K562 (cell line): ENCODE data around the gene GRB2. TPM values are rescaled to one million over a fixed set of nuclear protein-coding genes. Genes with fewer than 3 reads are reported as not detected.

Experiments used
- ATAC-seq: fragments of 200-7000 bp; cut with Tn5 transposase; 3 replicates; pipeline ENCODE4 v1.9.1; 2020; ENCODE audit warnings: moderate library complexity
- BruUV-seq: library from RNA; stranded (reverse); fragments of 400-500 nt; replicated peaks from 2 replicates; lab custom pipeline; 2021; lab: Mats Ljungman, UMichigan
- CTCF ChIA-PET: fragments of 300-600 bp; formaldehyde crosslinking; extraction: SDS; loops from one replicate; lab custom pipeline; 2021; ENCODE audit warnings: low intra/inter-chr PET ratio; lab: Yijun Ruan, JAX
- POLR2A ChIA-PET: fragments of 300-600, 350-650 bp; sonication (Branson Sonifier 250); formaldehyde crosslinking; extraction: SDS; loops from one replicate; lab custom pipeline; 2021; ENCODE audit warnings: antibody characterized with exemption, inconsistent platforms; lab: Yijun Ruan, JAX
- DNase-seq, 4 experiments: peaks; one replicate each; pipeline versions ENCODE4 v3.0.0 to v3.0.0-alpha.2; 2011 to 2018; ENCODE audit warnings: low spot score in 3 of 4, mixed read lengths in 3 of 4; ENCODE audit errors: extremely low read depth in 1 of 4
- FAIRE-seq: peaks from 2 replicates; lab custom pipeline; 2011; peaks lifted over from hg19 to GRCh38; lab: Jason Lieb, UNC
- H2AFZ ChIP-seq: 2 replicates; pipeline ENCODE4 v1.6.0; 2011; ENCODE audit warnings: low read depth, low read length, control low read depth, inconsistent platforms
- H3K27ac ChIP-seq: fragments of 200-600 bp; 3 replicates; pipeline ENCODE4 v1.8.0; 2011; ENCODE audit warnings: low read depth, mild to moderate bottlenecking, control low read depth, inconsistent platforms, low read length, moderate library complexity, mixed read lengths; ENCODE audit errors: extremely low read depth
- H3K27me3 ChIP-seq, 2 experiments: fragments of 300-600 bp in 1 of 2; 2 replicates in 1 of 2; 3 replicates in 1 of 2; pipeline versions ENCODE4 v1.6.0 to v1.8.0; 2011; ENCODE audit warnings: inconsistent platforms in 2 of 2, low read length in 2 of 2, mild to moderate bottlenecking in 1 of 2, mixed read lengths in 1 of 2, moderate library complexity in 1 of 2; ENCODE audit not compliant: control insufficient read depth in 2 of 2, insufficient read depth in 2 of 2
- H3K36me3 ChIP-seq: fragments of 300-600 bp; 3 replicates; pipeline ENCODE4 v1.8.0; 2011; ENCODE audit warnings: mild to moderate bottlenecking, low read length, inconsistent platforms; ENCODE audit not compliant: control insufficient read depth, insufficient read depth
- H3K4me1 ChIP-seq, 2 experiments: fragments of 200-600 bp in 1 of 2; replicated peaks in 1 of 2; 2 replicates in 1 of 2; 3 replicates in 1 of 2; pipeline versions ENCODE4 v1.5.1 to v1.8.0; 2011; ENCODE audit warnings: inconsistent platforms in 2 of 2, low read length in 2 of 2, mild to moderate bottlenecking in 1 of 2, mixed read lengths in 1 of 2, moderate library complexity in 1 of 2; ENCODE audit not compliant: control insufficient read depth in 2 of 2, insufficient read depth in 2 of 2
- H3K4me2 ChIP-seq: 2 replicates; pipeline ENCODE4 v1.6.1; 2011; ENCODE audit warnings: low read length, control low read depth, inconsistent platforms, mixed read lengths; ENCODE audit not compliant: insufficient read depth
- H3K4me3 ChIP-seq: fragments of 200-600 bp; sonication (generic), shearing (Covaris generic); 2 replicates; pipeline ENCODE4 v1.5.1; 2016; ENCODE audit warnings: control low read depth, inconsistent platforms
- H3K79me2 ChIP-seq: fragments of 200-600 bp; 3 replicates; pipeline ENCODE4 v1.8.0; 2011; ENCODE audit warnings: low read length, inconsistent platforms; ENCODE audit not compliant: control insufficient read depth, insufficient read depth
- H3K9ac ChIP-seq, 2 experiments: 2 replicates each; pipeline versions ENCODE4 v1.6.0 to v1.6.1; 2011; ENCODE audit warnings: low read depth in 2 of 2, low read length in 2 of 2, control low read depth in 1 of 2, inconsistent platforms in 1 of 2, mild to moderate bottlenecking in 1 of 2, mixed read lengths in 1 of 2; ENCODE audit not compliant: insufficient read depth in 1 of 2
- H3K9me1 ChIP-seq: one replicate; pipeline ENCODE4 v1.6.0; 2011; ENCODE audit warnings: inconsistent platforms, mild to moderate bottlenecking, low read length, moderate library complexity; ENCODE audit not compliant: control insufficient read depth, insufficient read depth
- H3K9me3 ChIP-seq: replicated peaks from 2 replicates; pipeline ENCODE4 v1.5.1; 2011; ENCODE audit warnings: low read depth, low read length, inconsistent platforms; ENCODE audit not compliant: control insufficient read depth, insufficient read depth
- H4K20me1 ChIP-seq: replicated peaks from 2 replicates; pipeline ENCODE4 v1.6.1; 2011; ENCODE audit warnings: low read length, inconsistent platforms, mixed read lengths; ENCODE audit not compliant: control insufficient read depth, insufficient read depth
- BRF1 ChIP-seq: IDR thresholded peaks from 3 replicates; pipeline ENCODE4 v1.6.1; 2011; ENCODE audit warnings: borderline replicate concordance, mild to moderate bottlenecking; ENCODE audit not compliant: insufficient read length; ENCODE audit errors: extremely low read depth
- CTCF ChIP-seq, 3 experiments: IDR thresholded peaks in 2 of 3; conservative IDR thresholded peaks in 1 of 3; 2 replicates each; pipeline ENCODE4 v1.5.1; 2011 to 2012; ENCODE audit warnings: low read length in 3 of 3, mild to moderate bottlenecking in 3 of 3, control low read depth in 2 of 3, improper control_type of control experiment in 1 of 3, inconsistent platforms in 1 of 3, low read depth in 1 of 3, mixed read lengths in 1 of 3, moderate library complexity in 1 of 3; ENCODE audit not compliant: insufficient read depth in 2 of 3
- FOS ChIP-seq: IDR thresholded peaks from 3 replicates; pipeline ENCODE4 v1.6.1; 2011; ENCODE audit not compliant: insufficient read length; ENCODE audit errors: extremely low read depth
- FOXJ2 ChIP-seq: fragments of 200-800 bp; sonication (Bioruptor generic); IDR thresholded peaks from 2 replicates; pipeline ENCODE4 v1.6.1; 2016; ENCODE audit warnings: missing genetic modification characterization, missing compliant biosample characterization
- FUS ChIP-seq: fragments of 200-400 bp; formaldehyde crosslinking; optimal IDR thresholded peaks from 2 replicates; pipeline ENCODE3; 2017; ENCODE audit warnings: low read depth, low read length
- HEY1 ChIP-seq: fragments of 250-450 bp; sonication (Bioruptor Pico); IDR thresholded peaks from 2 replicates; pipeline ENCODE4 v1.5.0; 2020; ENCODE audit warnings: mild to moderate bottlenecking, moderate library complexity, borderline replicate concordance
- NR2C2 ChIP-seq, 2 experiments: fragments of 200-800 bp in 1 of 2; sonication (Bioruptor generic) in 1 of 2; sonication (generic) in 1 of 2; formaldehyde crosslinking in 1 of 2; IDR thresholded peaks; 2 replicates each; pipeline versions ENCODE4 v1.6.1 to v1.8.0; 2016 to 2022; ENCODE audit warnings: mild to moderate bottlenecking in 1 of 2, missing compliant biosample characterization in 1 of 2, missing genetic modification characterization in 1 of 2, missing genetic modification reagents in 1 of 2
- PREB ChIP-seq: sonication (generic); formaldehyde crosslinking; IDR thresholded peaks from 2 replicates; pipeline ENCODE4 v1.8.1; 2023; ENCODE audit warnings: mild to moderate bottlenecking, missing genetic modification reagents
- ZC3H4 ChIP-seq: sonication (generic); formaldehyde crosslinking; IDR thresholded peaks from 2 replicates; pipeline ENCODE4 v1.9.0; 2021; ENCODE audit warnings: missing genetic modification reagents, borderline replicate concordance
- ZNF174 ChIP-seq: fragments of 250-450 bp; sonication (Bioruptor Pico); IDR thresholded peaks from 2 replicates; pipeline ENCODE4 v1.4.0; 2020; ENCODE audit warnings: mild to moderate bottlenecking
- ZNF785 ChIP-seq: fragments of 250-450 bp; sonication (Bioruptor Pico); IDR thresholded peaks from 2 replicates; pipeline ENCODE4 v1.4.0; 2020; ENCODE audit warnings: mild to moderate bottlenecking
- WGBS: fragments of 100-300 bp; shearing (Covaris generic); methylation state at CpG from one replicate; pipeline ENCODE4 v1.1.6; 2016; ENCODE audit warnings: low coverage, mixed read lengths; ENCODE audit not compliant: insufficient coverage; ENCODE audit errors: missing lambda C conversion rate; 5-methylcytosine and 5-hydroxymethylcytosine counted together
- in situ Hi-C: fragments of 300-500 bp; cut with MboI; formaldehyde crosslinking; loops from 4 replicates; pipeline ENCODE4 v1.15.0; 2018; ENCODE audit warnings: inconsistent platforms, mixed read lengths
- intact Hi-C: fragments of 100-400 bp; cut with micrococcal nuclease; formaldehyde crosslinking; loops from 2 replicates; pipeline ENCODE4 v1.14.2; 2022
- polyA plus RNA-seq, 8 experiments: library from polyadenylated mRNA; depleted of rRNA in 4 of 8; stranded (reverse) in 5 of 8; unstranded in 3 of 8; fragments of >200 nt; fragmentation: Nextera tagmentation in 2 of 8; fragmentation: Illumina TruSeq in 1 of 8; extraction: Ambion mirVana in 2 of 8; extraction: Trizol in 1 of 8; gene quantifications; 2 replicates each; pipeline versions ENCODE4 v1.2.1 to v1.2.3, GENCODE V29; 2011 to 2014; ENCODE audit warnings: inconsistent platforms in 1 of 8, missing spikeins in 1 of 8
- total RNA-seq, 7 experiments: library from RNA; depleted of rRNA in 6 of 7; stranded (reverse); fragments of >200 nt in 6 of 7; fragmentation: Illumina TruSeq in 2 of 7; extraction: Trizol in 2 of 7; gene quantifications; 2 replicates each; pipeline versions ENCODE4 v1.2.1 to v1.2.3, GENCODE V29; 2011 to 2021; ENCODE audit warnings: low replicate concordance in 1 of 7

The GRB2 gene
- total and polyA plus RNA-seq, 9 of the 15 experiments (the other 6 are each of a cell fraction or from before 2014, with no cell fraction given) = 57.2 to 136 (median 84.8) TPM

- Histone ChIP-seq H3K4me1 (peaks cover 12 to 20% of the 10 kb centered on the region in 2 experiments), H3K9me1 (no peaks in the 10 kb centered on the region), H3K4me3 (no peak overlapping the region), H3K79me2 (peaks cover 54% of the 10 kb centered on the region), H4K20me1 (no peaks in the 10 kb centered on the region; the same call in 1 of the 2 replicates), H2AFZ (no peak overlapping the region), H3K36me3 (peaks cover 56% of the 10 kb centered on the region; the same call in 2 of the 3 replicates), H3K9me3 (no peaks in the 10 kb centered on the region), H3K27me3 (no peaks in the 10 kb centered on the region), H3K4me2 (no peak overlapping the region), H3K9ac (no peak overlapping the region), H3K27ac (no peak overlapping the region)
- BruUV-seq = no TSS peak
- DNase-seq (no peak), FAIRE-seq (no peak), ATAC-seq (no peak)
- intact Hi-C loops (no loop called here), in situ Hi-C loops (no loop called here)
- no peak for TF ChIP-seq ZC3H4 (CRISPR knock-in tag)
- TF ChIP-seq FOS = no peak
- TF ChIP-seq PREB = no peak
- no peak for TF ChIP-seq ZNF785 (CRISPR knock-in tag)
- no peak for TF ChIP-seq FUS
- no peak for TF ChIP-seq NR2C2 (CRISPR knock-in tag; IDR thresholded peaks at IDR 0.05)
- TF ChIP-seq NR2C2 (tag; IDR thresholded peaks at IDR 0.05) = no peak
- TF ChIP-seq CTCF (IDR thresholded peaks at IDR 0.05 in 2 of 3, conservative IDR thresholded peaks at IDR 0.05 in 1 of 3; ENCODE audit: insufficient read depth in 2 of 3, low read depth in 1 of 3, low read length in 3 of 3) = no peak
- TF ChIP-seq HEY1 (CRISPR knock-in tag) = no peak
- TF ChIP-seq FOXJ2 (tag) = no peak
- no peak for TF ChIP-seq BRF1
- TF ChIP-seq ZNF174 (CRISPR knock-in tag) = no peak
- POLR2A ChIA-PET = interaction anchor here (0.7 to 2.0 kb wide), 4 partner anchors 9 to 16 kb away, joined by 3 to 6 read pairs (median 5); no protein-coding TSS in a partner anchor
- CTCF ChIA-PET = no interaction called here
- 85% methylated on average over 2 of the region's 2 CpGs for WGBS
These were observed 77.7 kb downstream of the GRB2 start for GRCh38 chr17:75327757-75328156.
